Esophagus squamous epithelium (tissue), 5 donors: Measurements from ENCODE around the gene HMGCS2. TPM values are rescaled to one million over a fixed set of nuclear protein-coding genes. Genes with fewer than 3 reads are reported as not detected.
A peak's percentile ranks its signal among the peaks of the same experiment; 100 is the strongest.

Source experiments
- DNase-seq: peaks from one replicate; lab custom pipeline; 2025; lab: John Stamatoyannopoulos, UW
- H3K27ac ChIP-seq, 4 donors: fragments of 200-600 bp; sonication (generic); one replicate each; pipeline ENCODE4 v1.5.1; 2016 to 2019; ENCODE audit warnings: mild to moderate bottlenecking in 1 of 4
- H3K27me3 ChIP-seq, 4 donors: fragments of 200-600 bp; sonication (generic); 1 replicate in 3 of 4; 2 replicates in 1 of 4; pipeline versions ENCODE4 v1.5.1 to v1.6.0; 2017 to 2021; ENCODE audit warnings: antibody characterized with exemption in 1 of 4
- H3K36me3 ChIP-seq, 3 donors: fragments of 200-600 bp; sonication (generic); one replicate each; pipeline ENCODE4 v1.5.1; 2016 to 2019
- H3K4me1 ChIP-seq, 3 donors: fragments of 200-600 bp; sonication (generic); one replicate each; pipeline ENCODE4 v1.5.1; 2017 to 2019
- H3K4me3 ChIP-seq, 4 donors: fragments of 200-600 bp; sonication (generic); 1 replicate in 3 of 4; 2 replicates in 1 of 4; pipeline ENCODE4 v1.5.1; 2016 to 2019; ENCODE audit warnings: mild to moderate bottlenecking in 2 of 4, moderate library complexity in 1 of 4
- H3K9me3 ChIP-seq, 3 donors: fragments of 200-600 bp; sonication (generic); one replicate each; pipeline ENCODE4 v1.5.1; 2016 to 2019
- POLR2A ChIP-seq, 4 donors: fragments of 450-650 bp; IDR thresholded peaks; one replicate each; pipeline ENCODE4 v1.6.1; 2017; ENCODE audit warnings: antibody characterized with exemption in 4 of 4, mild to moderate bottlenecking in 4 of 4, moderate library complexity in 3 of 4
- WGBS, 2 donors: methylation state at CpG; one replicate each; pipeline ENCODE4 v1.1.5; 2018; 5-methylcytosine and 5-hydroxymethylcytosine counted together
- intact Hi-C: fragments of 100-400 bp; cut with DNase I; formaldehyde crosslinking; loops from one replicate; pipeline ENCODE4 v1.15.0; 2022
- total RNA-seq, 4 donors: library from RNA; depleted of rRNA; stranded (reverse); fragments of >200 nt; gene quantifications; one replicate each; pipeline ENCODE4 v1.1.0, GENCODE V29; 2016
- TF ChIP-seq, protein P1 (sequence below), 6 experiments: fragments of 450-650 bp in 4 of 6; fragments of 200-600 bp in 2 of 6; sonication (generic) in 2 of 6; IDR thresholded peaks; one replicate each; pipeline ENCODE4 v1.5.1; 2016 to 2019; ENCODE audit warnings: antibody characterized with exemption in 6 of 6, mild to moderate bottlenecking in 4 of 6, moderate library complexity in 4 of 6
- donor health status: DM: yes; HTN: yes; CAD: no.

HMGCS2 gene
- total RNA-seq, 4 donors from 2014 or later = 1.1 to 27.0 (median 2.5) TPM; not detected in 1

GRCh38 chr1:119729044-119729443 lies 39.7 kb downstream of the HMGCS2 start:
- H3K36me3 ChIP-seq = peaks cover 0 to 70% (median 7%) of the 10 kb centered on the region in 3 donors
- peaks cover 0 to 13% (median 4%) of the 10 kb centered on the region in 3 donors for H3K4me1 ChIP-seq
- no peaks in the 10 kb centered on the region for H3K9me3 ChIP-seq
- DNase-seq = no peak
- no peak for TF ChIP-seq POLR2A (IDR thresholded peaks at IDR 0.05)
- TF ChIP-seq, protein P1, sequence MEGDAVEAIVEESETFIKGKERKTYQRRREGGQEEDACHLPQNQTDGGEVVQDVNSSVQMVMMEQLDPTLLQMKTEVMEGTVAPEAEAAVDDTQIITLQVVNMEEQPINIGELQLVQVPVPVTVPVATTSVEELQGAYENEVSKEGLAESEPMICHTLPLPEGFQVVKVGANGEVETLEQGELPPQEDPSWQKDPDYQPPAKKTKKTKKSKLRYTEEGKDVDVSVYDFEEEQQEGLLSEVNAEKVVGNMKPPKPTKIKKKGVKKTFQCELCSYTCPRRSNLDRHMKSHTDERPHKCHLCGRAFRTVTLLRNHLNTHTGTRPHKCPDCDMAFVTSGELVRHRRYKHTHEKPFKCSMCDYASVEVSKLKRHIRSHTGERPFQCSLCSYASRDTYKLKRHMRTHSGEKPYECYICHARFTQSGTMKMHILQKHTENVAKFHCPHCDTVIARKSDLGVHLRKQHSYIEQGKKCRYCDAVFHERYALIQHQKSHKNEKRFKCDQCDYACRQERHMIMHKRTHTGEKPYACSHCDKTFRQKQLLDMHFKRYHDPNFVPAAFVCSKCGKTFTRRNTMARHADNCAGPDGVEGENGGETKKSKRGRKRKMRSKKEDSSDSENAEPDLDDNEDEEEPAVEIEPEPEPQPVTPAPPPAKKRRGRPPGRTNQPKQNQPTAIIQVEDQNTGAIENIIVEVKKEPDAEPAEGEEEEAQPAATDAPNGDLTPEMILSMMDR (IDR thresholded peaks at IDR 0.05) = no peak
- no peak overlapping the region for H3K27ac ChIP-seq
- no peak overlapping the region for H3K4me3 ChIP-seq
- intact Hi-C loops = no loop called here
- no peaks in the 10 kb centered on the region for H3K27me3 ChIP-seq

- Histone ChIP-seq H3K27ac (peak overlapping the region in 2 of 4 donors; percentile 36 to 62), H3K4me1 (peaks cover 0 to 13% (median 4%) of the 10 kb centered on the region in 3 donors), H3K9me3 (no peaks in the 10 kb centered on the region), H3K4me3 (no peak overlapping the region), H3K27me3 (no peaks in the 10 kb centered on the region), H3K36me3 (peaks cover 0 to 81% (median 7%) of the 10 kb centered on the region in 3 donors)
- intact Hi-C loops = no loop called here
- TF ChIP-seq, protein P1 (IDR thresholded peaks at IDR 0.05) = no peak
- TF ChIP-seq POLR2A (IDR thresholded peaks at IDR 0.05) = no peak
- no peak for DNase-seq
- 18 to 35% methylated on average over 1 of the region's 1 CpG for WGBS, 2 donors
These were observed 40.7 kb downstream of the HMGCS2 start for GRCh38 chr1:119727991-119728390.

- no peak overlapping the region for H3K27ac ChIP-seq
- H3K4me1 ChIP-seq = peaks cover 0 to 13% (median 4%) of the 10 kb centered on the region in 3 donors
- no peaks in the 10 kb centered on the region for H3K27me3 ChIP-seq
- intact Hi-C loops = no loop called here
- TF ChIP-seq POLR2A (IDR thresholded peaks at IDR 0.05) = no peak
- TF ChIP-seq, protein P1 (IDR thresholded peaks at IDR 0.05) = no peak
- WGBS, 2 donors = 89 to 90% methylated on average over 5 of the region's 5 CpGs
- DNase-seq = no peak
- peaks cover 0 to 93% (median 7%) of the 10 kb centered on the region in 3 donors for H3K36me3 ChIP-seq
- H3K4me3 ChIP-seq = no peak overlapping the region
- no peaks in the 10 kb centered on the region for H3K9me3 ChIP-seq
These were observed 43.1 kb downstream of the HMGCS2 start for GRCh38 chr1:119725626-119726025.

- DNase-seq = no peak
- Histone ChIP-seq H3K27ac (no peak overlapping the region), H3K9me3 (no peaks in the 10 kb centered on the region), H3K4me1 (peaks cover 0 to 13% (median 4%) of the 10 kb centered on the region in 3 donors), H3K36me3 (peaks cover 0 to 85% (median 7%) of the 10 kb centered on the region in 3 donors), H3K27me3 (no peaks in the 10 kb centered on the region), H3K4me3 (no peak overlapping the region)
- WGBS, 2 donors = 91 to 93% methylated on average over 3 to 8 of the region's 8 CpGs
- no peak for TF ChIP-seq POLR2A (IDR thresholded peaks at IDR 0.05)
- TF ChIP-seq, protein P1 (IDR thresholded peaks at IDR 0.05) = no peak
- intact Hi-C loops = no loop called here
These were observed 44.0 kb downstream of the HMGCS2 start for GRCh38 chr1:119724611-119725218.

GRCh38 chr1:119721896-119722295 lies 46.8 kb downstream of the HMGCS2 start:
- Histone ChIP-seq H3K27me3 (no peaks in the 10 kb centered on the region), H3K9me3 (no peaks in the 10 kb centered on the region), H3K4me3 (no peak overlapping the region), H3K4me1 (no peaks in the 10 kb centered on the region), H3K27ac (no peak overlapping the region), H3K36me3 (peaks cover 0 to 61% (median 6%) of the 10 kb centered on the region in 3 donors)
- no peak for DNase-seq
- TF ChIP-seq POLR2A (IDR thresholded peaks at IDR 0.05) = no peak
- TF ChIP-seq, protein P1 (IDR thresholded peaks at IDR 0.05) = no peak
- 77 to 82% methylated on average over 5 of the region's 5 CpGs for WGBS, 2 donors
- intact Hi-C loops = no loop called here
